ENCODE data around the gene ROCK1.
"Not testable (repeated sequence)": the region's sequence is repeated elsewhere in the genome, so short reads cannot be mapped to it uniquely, and the experiment has no call there.

ROCK1 gene

DNA sequence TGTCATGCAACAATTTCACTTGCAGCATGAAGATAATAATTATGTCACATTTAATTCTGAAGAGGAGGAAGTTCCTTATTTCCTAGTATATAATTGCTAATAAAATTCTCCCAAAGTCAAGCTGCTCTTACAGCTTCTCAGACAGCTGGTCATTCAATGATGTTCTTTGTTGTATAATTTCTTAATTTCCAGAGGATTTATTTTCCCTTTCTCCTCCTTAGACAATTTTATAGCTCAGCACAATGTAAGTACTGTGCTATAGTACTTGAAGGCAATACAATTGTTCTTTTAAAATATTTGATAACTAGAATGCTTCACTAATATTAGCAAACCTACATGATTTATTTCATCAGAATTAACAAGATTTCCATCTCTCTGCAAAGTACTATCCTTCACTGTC, 73.4 kb downstream of the ROCK1 start:
- H3K4me3 ChIP-seq (ENCODE audit: low read depth, low read length), result no peak overlapping the region
- no peak for TF ChIP-seq CTCF (conservative IDR thresholded peaks at IDR 0.05; ENCODE audit: low read depth, low read length)
- no peak for DNase-seq (ENCODE audit: low read depth)

- no peak for TF ChIP-seq CTCF (conservative IDR thresholded peaks at IDR 0.05; ENCODE audit: low read depth, low read length)
- no peak overlapping the region for H3K4me3 ChIP-seq (ENCODE audit: low read depth, low read length)
Measured at GRCh38 chr18:21031845-21032244, 79.8 kb downstream of the ROCK1 start.

DNA sequence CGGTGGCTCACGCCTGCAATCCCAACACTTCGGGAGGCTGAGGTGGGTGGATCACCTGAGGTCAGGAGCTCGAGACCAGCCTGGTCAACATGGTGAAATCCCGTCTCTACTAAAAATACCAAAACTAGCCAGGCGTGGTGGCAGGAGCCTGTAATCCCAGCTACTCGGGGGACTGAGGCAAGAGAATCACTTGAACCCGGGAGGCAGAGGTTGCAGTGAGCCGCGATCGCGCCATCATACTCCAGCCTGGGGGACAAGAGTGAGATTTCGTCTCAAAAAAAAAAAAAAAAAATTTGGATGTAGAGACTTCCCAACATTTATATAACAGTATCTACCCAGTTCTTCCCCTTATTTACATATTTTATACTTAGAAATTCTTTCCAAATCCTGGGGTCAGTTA, 93.4 kb downstream of the ROCK1 start:
- not testable (repeated sequence) for DNase-seq (ENCODE audit: low read depth); H3K4me3 ChIP-seq (ENCODE audit: low read depth, low read length)

More at GRCh38 chr18:21031845-21032244, 79.8 kb downstream of the ROCK1 start:
- DNase-seq (ENCODE audit: low read depth), result no peak

- no peak for TF ChIP-seq CTCF (conservative IDR thresholded peaks at IDR 0.05; ENCODE audit: low read depth, low read length)
- no peak for DNase-seq (ENCODE audit: low read depth)
Measured at GRCh38 chr18:21012308-21012707, 99.3 kb downstream of the ROCK1 start.

DNA sequence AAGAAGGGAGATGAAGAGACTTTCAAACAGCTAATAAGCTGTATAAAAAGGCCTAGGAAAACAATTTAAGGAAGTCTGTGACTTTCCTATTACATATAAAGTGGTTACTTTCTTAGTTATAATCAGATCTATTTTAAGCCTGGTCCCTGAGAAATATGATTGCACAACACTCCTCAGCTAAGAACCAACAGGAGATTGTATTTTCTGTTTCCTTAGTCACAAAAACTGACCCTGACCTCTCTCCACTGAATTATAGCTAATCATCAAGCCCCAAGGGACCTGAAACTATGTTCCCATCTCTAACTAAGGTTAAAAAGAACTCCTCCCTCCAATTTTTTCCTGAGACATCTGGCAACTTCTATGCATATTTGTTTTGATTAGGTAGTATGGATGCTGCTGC, 106.9 kb downstream of the ROCK1 start:
- DNase-seq (ENCODE audit: low read depth), result peak; percentile 98
- H3K4me3 ChIP-seq (ENCODE audit: low read depth, low read length), result no peak overlapping the region
- TF ChIP-seq CTCF (conservative IDR thresholded peaks at IDR 0.05; ENCODE audit: low read depth, low read length), result no peak

More at GRCh38 chr18:21012308-21012707, 99.3 kb downstream of the ROCK1 start:
- H3K4me3 ChIP-seq (ENCODE audit: low read depth, low read length), result no peak overlapping the region

DNA sequence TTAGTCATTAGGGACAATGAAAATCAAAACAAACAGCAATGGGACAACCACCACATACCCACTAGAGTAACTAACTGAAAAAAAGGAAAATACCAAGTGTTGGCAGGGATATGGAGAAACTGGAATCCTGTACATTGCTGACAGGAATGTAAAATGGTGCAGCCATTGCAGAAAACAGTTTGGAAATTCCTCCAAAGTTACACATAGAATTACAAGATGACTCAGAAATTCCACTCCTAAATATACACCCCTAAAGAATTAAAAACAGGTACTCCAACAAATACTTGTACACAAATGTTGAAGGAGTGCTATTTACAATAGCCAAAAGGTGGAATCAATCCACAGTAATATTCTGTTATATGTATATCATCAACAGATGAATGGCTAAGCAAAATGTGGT, 110.9 kb downstream of the ROCK1 start:
- TF ChIP-seq CTCF (conservative IDR thresholded peaks at IDR 0.05; ENCODE audit: low read depth, low read length), result no peak
- DNase-seq (ENCODE audit: low read depth), result peak; percentile 39
- H3K4me3 ChIP-seq (ENCODE audit: low read depth, low read length), result no peak overlapping the region

- H3K4me3 ChIP-seq (ENCODE audit: low read depth, low read length), result no peak overlapping the region
- DNase-seq (ENCODE audit: low read depth), result no peak
- no peak for TF ChIP-seq CTCF (conservative IDR thresholded peaks at IDR 0.05; ENCODE audit: low read depth, low read length)
Measured at GRCh38 chr18:20997371-20997770, 114.2 kb downstream of the ROCK1 start.

DNA sequence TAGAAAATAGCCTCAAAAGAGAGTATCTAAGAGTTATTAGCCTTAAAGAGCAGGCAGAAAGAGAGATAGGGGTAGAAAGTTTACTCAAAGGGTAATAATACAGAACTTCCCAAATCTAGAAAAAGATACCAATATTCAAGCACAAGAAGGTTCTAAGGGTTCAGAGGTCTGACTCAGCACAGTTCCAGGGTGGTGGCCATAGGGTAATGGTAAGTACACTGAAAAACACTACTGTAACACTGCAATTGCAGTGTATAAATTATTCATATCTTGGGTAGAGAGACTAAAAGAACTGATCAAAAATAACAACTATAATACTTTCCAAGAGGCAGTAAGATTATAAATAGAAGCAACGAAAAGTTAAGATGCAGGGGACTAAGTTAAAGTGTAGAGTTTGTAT, 115.2 kb downstream of the ROCK1 start:
- no peak for TF ChIP-seq CTCF (conservative IDR thresholded peaks at IDR 0.05; ENCODE audit: low read depth, low read length)
- no peak overlapping the region for H3K4me3 ChIP-seq (ENCODE audit: low read depth, low read length)
- DNase-seq (ENCODE audit: low read depth), result no peak

Data from choroid plexus epithelial cell (primary cell).